Stomach (tissue), 4 donors: ENCODE results near the gene TAF1B.

Experiments
- CTCF ChIP-seq, 7 experiments: fragments of 450-650 bp in 4 of 7; fragments of 200-600 bp in 3 of 7; sonication (generic) in 3 of 7; IDR thresholded peaks; one replicate each; pipeline ENCODE4 v1.5.1; 2016 to 2019; ENCODE audit warnings: antibody characterized with exemption in 7 of 7, control low read depth in 2 of 7, mild to moderate bottlenecking in 1 of 7
- EP300 ChIP-seq: sonication (generic); formaldehyde crosslinking; IDR thresholded peaks from one replicate; pipeline ENCODE4 v1.6.1; 2017; ENCODE audit warnings: antibody characterized with exemption
- POLR2A ChIP-seq, 4 donors: fragments of 450-650 bp; IDR thresholded peaks; one replicate each; pipeline ENCODE4 v1.6.1; 2016; ENCODE audit warnings: antibody characterized with exemption in 4 of 4, control low read depth in 2 of 4, mild to moderate bottlenecking in 1 of 4, moderate library complexity in 1 of 4

GRCh38 chr2:9914384-9915065 is 71.3 kb downstream of the TAF1B start:
- TF ChIP-seq CTCF (IDR thresholded peaks at IDR 0.05) (no peak), POLR2A (IDR thresholded peaks at IDR 0.05) (no peak), EP300 (no peak)
